Ishikawa (cell line): ENCODE results near the gene GPR152.

Experiments
- CEBPB ChIP-seq: IDR thresholded peaks from 2 replicates; pipeline ENCODE4 v1.6.1; 2012
- CREB1 ChIP-seq: IDR thresholded peaks from 2 replicates; pipeline ENCODE4 v1.6.1; 2012; ENCODE audit warnings: low read depth
- EGR1 ChIP-seq: IDR thresholded peaks from 2 replicates; pipeline ENCODE4 v1.6.1; 2012
- EP300 ChIP-seq: IDR thresholded peaks from 2 replicates; pipeline ENCODE4 v1.6.1; 2012; ENCODE audit warnings: borderline replicate concordance
- FOXM1 ChIP-seq: IDR thresholded peaks from 2 replicates; pipeline ENCODE4 v1.6.1; 2012; ENCODE audit warnings: low read depth, borderline replicate concordance
- MAX ChIP-seq: IDR thresholded peaks from 2 replicates; pipeline ENCODE4 v1.6.1; 2012
- NFIC ChIP-seq: IDR thresholded peaks from 2 replicates; pipeline ENCODE4 v1.6.1; 2012
- RAD21 ChIP-seq: IDR thresholded peaks from 2 replicates; pipeline ENCODE4 v1.6.1; 2012; ENCODE audit warnings: low read depth
- REST ChIP-seq: IDR thresholded peaks from 2 replicates; pipeline ENCODE4 v1.6.1; 2012; ENCODE audit warnings: low read depth, mild to moderate bottlenecking
- TAF1 ChIP-seq: IDR thresholded peaks from 2 replicates; pipeline ENCODE4 v1.6.1; 2012; ENCODE audit warnings: low read depth, mild to moderate bottlenecking
- TCF12 ChIP-seq: IDR thresholded peaks from 2 replicates; pipeline ENCODE4 v1.6.1; 2012; ENCODE audit warnings: low read depth
- TEAD4 ChIP-seq: IDR thresholded peaks from 2 replicates; pipeline ENCODE4 v1.6.1; 2012
- USF1 ChIP-seq: IDR thresholded peaks from 2 replicates; pipeline ENCODE4 v1.6.1; 2012
- YY1 ChIP-seq: IDR thresholded peaks from 2 replicates; pipeline ENCODE4 v1.6.1; 2012; ENCODE audit warnings: low read depth
- ZBTB7A ChIP-seq: IDR thresholded peaks from 2 replicates; pipeline ENCODE4 v1.6.1; 2012; ENCODE audit warnings: low read depth

GPR152 gene

GRCh38 chr11:67412495-67413179 is 39.9 kb downstream of the GPR152 start:
- no peak for TF ChIP-seq MAX

GRCh38 chr11:67411785-67412152 is 40.8 kb downstream of the GPR152 start:
- no peak for TF ChIP-seq USF1
- no peak for TF ChIP-seq MAX
- TF ChIP-seq TEAD4, result no peak
- TF ChIP-seq EP300, result no peak

GRCh38 chr11:67410984-67411784 is 41.3 kb downstream of the GPR152 start:
- no peak for TF ChIP-seq FOXM1
- no peak for TF ChIP-seq CEBPB
- TF ChIP-seq MAX, result no peak
- TF ChIP-seq REST, result no peak
- no peak for TF ChIP-seq EGR1
- TF ChIP-seq TEAD4, result no peak
- no peak for TF ChIP-seq YY1
- TF ChIP-seq CREB1, result no peak
- no peak for TF ChIP-seq ZBTB7A
- no peak for TF ChIP-seq NFIC
- no peak for TF ChIP-seq TAF1
- TF ChIP-seq RAD21, result no peak
- no peak for TF ChIP-seq TCF12
- no peak for TF ChIP-seq USF1

GRCh38 chr11:67410369-67410831 is 42.1 kb downstream of the GPR152 start:
- TF ChIP-seq TCF12 (no peak), REST (no peak), EP300 (no peak), CREB1 (no peak), MAX (no peak), TEAD4 (no peak), USF1 (no peak)

- TF ChIP-seq CREB1 (no peak), RAD21 (no peak), TCF12 (no peak), MAX (no peak), TEAD4 (no peak)
These were observed 42.7 kb downstream of the GPR152 start for GRCh38 chr11:67409781-67410368.
